GM10266 (cell line): ENCODE data around the gene GSTM3.
A peak's percentile ranks its signal among the peaks of the same experiment; 100 is the strongest.

Experiments
- DNase-seq: peaks from one replicate; pipeline ENCODE4 v3.0.0; 2012; ENCODE audit errors: extremely low spot score
- TF ChIP-seq, protein P1 (sequence below): IDR thresholded peaks from 2 replicates; pipeline ENCODE4 v1.5.1; 2012; ENCODE audit warnings: mild to moderate bottlenecking, low read depth; ENCODE audit not compliant: control insufficient read depth, insufficient read depth; ENCODE audit errors: missing control alignments

GSTM3 gene

DNA sequence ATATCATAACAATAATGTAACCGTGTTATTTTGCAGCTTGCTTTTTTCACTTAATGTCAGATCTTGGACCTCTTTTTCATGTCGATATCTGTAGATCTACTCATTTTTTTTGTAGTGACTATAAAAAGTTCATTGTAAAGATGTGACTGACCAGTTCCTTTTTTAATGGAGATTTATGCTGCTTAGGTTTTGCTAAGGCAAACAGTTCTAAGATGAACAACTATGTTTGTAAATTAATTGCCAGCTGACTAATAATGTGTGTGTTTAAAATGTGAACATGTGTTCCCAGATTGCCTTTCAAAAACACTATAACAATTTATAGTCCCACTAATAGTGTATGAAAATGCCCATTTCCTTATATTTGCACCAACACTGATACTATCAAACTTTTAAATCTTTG is 41.0 kb upstream of the GSTM3 start:
- TF ChIP-seq, protein P1, sequence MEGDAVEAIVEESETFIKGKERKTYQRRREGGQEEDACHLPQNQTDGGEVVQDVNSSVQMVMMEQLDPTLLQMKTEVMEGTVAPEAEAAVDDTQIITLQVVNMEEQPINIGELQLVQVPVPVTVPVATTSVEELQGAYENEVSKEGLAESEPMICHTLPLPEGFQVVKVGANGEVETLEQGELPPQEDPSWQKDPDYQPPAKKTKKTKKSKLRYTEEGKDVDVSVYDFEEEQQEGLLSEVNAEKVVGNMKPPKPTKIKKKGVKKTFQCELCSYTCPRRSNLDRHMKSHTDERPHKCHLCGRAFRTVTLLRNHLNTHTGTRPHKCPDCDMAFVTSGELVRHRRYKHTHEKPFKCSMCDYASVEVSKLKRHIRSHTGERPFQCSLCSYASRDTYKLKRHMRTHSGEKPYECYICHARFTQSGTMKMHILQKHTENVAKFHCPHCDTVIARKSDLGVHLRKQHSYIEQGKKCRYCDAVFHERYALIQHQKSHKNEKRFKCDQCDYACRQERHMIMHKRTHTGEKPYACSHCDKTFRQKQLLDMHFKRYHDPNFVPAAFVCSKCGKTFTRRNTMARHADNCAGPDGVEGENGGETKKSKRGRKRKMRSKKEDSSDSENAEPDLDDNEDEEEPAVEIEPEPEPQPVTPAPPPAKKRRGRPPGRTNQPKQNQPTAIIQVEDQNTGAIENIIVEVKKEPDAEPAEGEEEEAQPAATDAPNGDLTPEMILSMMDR = no peak
- DNase-seq = no peak

DNA sequence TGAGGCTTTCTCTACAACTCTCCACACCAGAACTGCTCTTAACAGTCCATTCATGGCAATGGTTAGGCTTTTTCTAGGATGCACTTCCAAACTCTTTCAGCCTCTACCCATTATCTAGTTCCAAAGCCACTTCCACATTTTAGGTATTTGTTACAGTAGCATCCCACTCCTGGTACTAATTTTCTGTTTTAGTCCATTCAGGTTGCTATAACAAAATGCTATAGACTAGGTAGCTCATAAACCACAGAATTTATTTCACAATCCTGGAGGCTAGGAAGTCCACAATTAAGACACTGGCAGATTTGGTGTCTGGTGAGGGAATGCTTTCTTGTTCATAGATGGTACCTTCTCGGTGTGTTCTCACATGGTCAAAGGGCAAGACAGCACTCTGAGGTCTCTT is 40.1 kb upstream of the GSTM3 start:
- TF ChIP-seq, protein P1 = no peak
- no peak for DNase-seq

DNA sequence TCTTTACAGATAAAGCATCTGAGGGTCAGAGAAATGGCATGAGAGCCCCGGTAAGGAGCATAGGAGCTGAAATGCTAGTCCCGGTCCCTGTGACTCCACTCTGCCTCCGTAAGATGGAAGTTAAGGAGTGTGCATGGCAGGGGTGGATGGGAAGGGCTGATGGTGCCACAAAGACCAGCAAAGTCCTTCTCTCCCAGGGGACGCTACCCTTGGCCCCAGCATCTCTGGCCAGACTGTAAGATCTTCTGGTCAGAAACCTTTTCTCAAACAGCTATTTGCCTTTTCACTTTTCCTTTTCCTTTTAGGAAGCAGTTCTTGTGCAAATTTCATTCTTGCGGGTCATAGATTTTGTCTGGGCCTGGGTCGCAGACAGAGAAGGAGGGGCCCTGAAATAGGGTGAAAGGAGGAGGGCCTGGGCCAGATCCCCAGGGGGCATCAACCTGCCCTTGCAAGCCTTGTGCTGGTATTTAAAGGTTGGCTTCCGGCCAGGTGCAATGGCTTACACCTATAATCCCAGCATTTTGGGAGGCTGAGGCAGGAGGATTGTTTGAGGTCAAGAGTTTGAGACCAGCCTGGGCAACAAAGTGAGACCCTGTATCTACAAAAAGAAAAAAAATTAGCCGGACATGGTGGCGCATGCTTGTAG is 37.3 kb upstream of the GSTM3 start:
- TF ChIP-seq, protein P1 = no peak
- no peak for DNase-seq

DNA sequence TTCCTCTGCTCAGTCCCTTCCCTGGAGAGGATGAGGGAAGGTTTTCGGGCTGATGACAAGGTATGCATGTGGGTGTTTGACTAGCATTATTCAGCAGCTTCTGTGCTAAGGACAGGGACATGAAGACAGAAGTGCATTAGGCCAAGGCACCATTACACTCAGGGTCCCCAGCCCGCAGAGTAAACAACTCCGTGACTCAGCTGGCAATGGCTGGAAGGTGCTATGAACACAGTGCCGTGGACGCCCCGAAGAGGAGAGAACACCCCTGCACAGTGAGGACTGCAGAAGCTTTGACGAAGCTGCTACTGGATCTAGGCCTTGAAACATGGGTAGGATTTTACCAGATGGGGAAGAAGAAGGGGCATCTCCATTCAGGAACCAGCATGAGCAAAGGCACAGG is 36.6 kb upstream of the GSTM3 start:
- DNase-seq = no peak
- TF ChIP-seq, protein P1 = no peak

DNA sequence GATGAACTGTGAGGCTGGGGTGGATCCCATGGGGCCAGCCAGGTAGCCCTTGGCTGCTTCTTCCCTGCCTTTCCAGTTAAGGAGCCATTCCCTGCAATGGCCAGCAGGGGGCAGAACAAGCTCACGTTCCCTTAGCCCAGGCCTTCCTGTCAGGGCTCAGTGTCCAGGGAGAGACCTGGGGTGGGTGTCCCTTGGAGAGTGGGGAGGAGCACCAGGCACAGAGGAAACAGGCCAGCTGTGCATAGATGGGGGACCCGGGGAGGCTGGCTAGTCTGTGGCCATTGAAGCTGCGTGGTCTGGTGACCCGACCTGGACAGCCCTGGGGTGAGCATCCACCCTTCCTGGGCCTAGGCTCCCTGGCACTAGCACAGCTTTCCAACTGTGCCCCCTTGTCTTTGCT is 36.1 kb upstream of the GSTM3 start:
- TF ChIP-seq, protein P1 = peak; percentile 97
- DNase-seq = peak; percentile 82

DNA sequence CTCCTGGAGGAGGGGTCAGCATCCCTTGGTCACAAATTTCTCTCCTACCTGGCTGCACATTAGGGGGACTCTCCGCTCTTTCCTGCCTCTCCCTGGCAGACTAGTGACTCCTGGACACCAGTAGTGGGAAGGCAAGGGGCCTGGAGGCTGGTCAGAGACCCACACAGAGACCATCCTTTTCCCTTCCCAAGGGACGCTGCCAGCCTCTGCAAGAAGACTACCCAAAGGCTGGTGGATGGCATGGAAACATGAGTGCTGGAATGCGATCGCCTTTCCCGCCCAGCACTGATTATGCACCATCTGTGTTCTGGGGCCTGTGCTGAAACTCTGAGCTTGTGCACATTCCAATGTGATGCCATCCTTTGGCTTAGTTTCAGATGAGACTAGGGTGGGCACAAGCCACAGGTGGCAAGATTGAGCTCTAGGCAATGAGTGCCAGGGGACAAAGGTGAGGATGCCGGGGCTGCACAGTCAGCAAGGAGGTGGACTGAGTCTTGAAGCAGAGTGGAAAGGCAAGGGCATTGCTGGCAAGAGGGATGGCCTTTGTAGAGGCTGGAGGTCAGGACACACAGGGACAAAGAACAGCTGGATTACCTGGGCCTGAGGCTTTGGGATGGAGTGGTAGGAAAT is 35.5 kb upstream of the GSTM3 start:
- TF ChIP-seq, protein P1 = no peak
- DNase-seq = no peak

DNA sequence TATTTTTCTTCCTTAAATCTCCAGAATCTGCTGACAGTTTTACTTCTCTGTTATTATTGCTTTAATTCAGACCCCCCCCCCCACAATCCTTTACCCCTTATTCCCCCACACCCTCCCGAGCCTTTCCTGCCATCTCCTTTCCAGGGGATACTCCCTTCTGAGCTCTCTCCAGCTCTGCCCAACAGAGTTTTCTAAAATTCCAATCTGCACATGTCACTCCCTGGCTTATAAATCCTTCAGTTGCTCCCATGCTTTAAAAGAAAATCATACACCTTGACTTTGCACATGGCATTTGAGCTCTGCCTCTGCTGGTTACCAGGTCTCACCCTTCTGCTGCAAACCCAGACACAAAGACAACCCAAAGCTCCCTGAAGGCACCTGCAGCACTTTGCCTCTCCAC is 34.6 kb upstream of the GSTM3 start:
- TF ChIP-seq, protein P1 = no peak
- DNase-seq = no peak
